ENCODE results near the gene SLC45A2. TPM values are rescaled to one million over a fixed set of nuclear protein-coding genes. Genes with fewer than 3 reads are reported as not detected.
"Not testable (repeated sequence)": the region's sequence is repeated elsewhere in the genome, so short reads cannot be mapped to it uniquely, and the experiment has no call there.

The SLC45A2 gene
- total RNA-seq, 2 donors from 2014 or later: not detected

GRCh38 chr5:34015120-34015822 is 30.8 kb upstream of the SLC45A2 start:
- peaks cover 0 to 6% of the 10 kb centered on the region in 2 donors for H3K9me3 Mint-ChIP-seq
- no peak overlapping the region for H3K27ac Mint-ChIP-seq
- peaks cover 8% of the 10 kb centered on the region for H3K27me3 Mint-ChIP-seq (ENCODE audit: low read depth)
- DNase-seq (peak; percentile 39 to 40), ATAC-seq (replicated peaks in 1 of 2) (peak; percentile 89)
- H3K4me1 Mint-ChIP-seq (ENCODE audit: low read depth): peaks cover 26% of the 10 kb centered on the region
- H3K4me3 Mint-ChIP-seq: peak overlapping the region in 1 of 2 donors; percentile 66
- peaks cover 9% of the 10 kb centered on the region in 2 donors for H3K36me3 Mint-ChIP-seq (ENCODE audit: insufficient read depth in 2 of 2)

GRCh38 chr5:34014626-34015025 is 30.1 kb upstream of the SLC45A2 start:
- DNase-seq (no peak), ATAC-seq (replicated peaks in 1 of 2) (no peak)
- Mint-ChIP-seq H3K36me3 (ENCODE audit: insufficient read depth in 2 of 2) (peaks cover 9% of the 10 kb centered on the region in 2 donors), H3K4me1 (ENCODE audit: low read depth) (peaks cover 27% of the 10 kb centered on the region), H3K27ac (no peak overlapping the region), H3K4me3 (peak overlapping the region in 1 of 2 donors; percentile 66), H3K27me3 (ENCODE audit: low read depth) (peaks cover 8% of the 10 kb centered on the region), H3K9me3 (peaks cover 0 to 6% of the 10 kb centered on the region in 2 donors)

GRCh38 chr5:34013547-34013946 is 29.1 kb upstream of the SLC45A2 start:
- peaks cover 9% of the 10 kb centered on the region in 2 donors for H3K36me3 Mint-ChIP-seq (ENCODE audit: insufficient read depth in 2 of 2)
- H3K27ac Mint-ChIP-seq: no peak overlapping the region
- H3K27me3 Mint-ChIP-seq (ENCODE audit: low read depth): peaks cover 8% of the 10 kb centered on the region
- no peak for ATAC-seq (replicated peaks in 1 of 2)
- DNase-seq: no peak
- H3K4me3 Mint-ChIP-seq: no peak overlapping the region
- H3K9me3 Mint-ChIP-seq: peaks cover 0 to 6% of the 10 kb centered on the region in 2 donors
- H3K4me1 Mint-ChIP-seq (ENCODE audit: low read depth): peaks cover 38% of the 10 kb centered on the region

DNA sequence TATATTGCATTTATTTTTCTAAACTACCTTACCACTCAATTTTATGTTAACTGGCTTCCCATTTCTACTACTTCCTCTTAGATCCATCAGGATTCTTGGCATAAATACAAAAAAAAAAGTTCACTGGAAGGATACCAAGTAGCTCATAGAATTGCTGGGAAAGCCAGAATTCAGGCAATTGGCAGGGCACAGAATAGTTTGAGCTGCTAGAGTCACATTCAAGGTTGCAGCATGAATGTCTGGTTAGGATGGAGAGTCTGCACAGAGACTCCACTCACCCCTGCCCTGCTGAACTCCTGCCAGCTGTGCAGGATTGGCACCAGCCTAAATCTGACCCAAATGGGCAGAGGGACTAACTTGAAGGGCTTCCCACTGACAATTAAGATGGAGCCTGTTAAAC is 28.3 kb upstream of the SLC45A2 start:
- Mint-ChIP-seq H3K27me3 (ENCODE audit: low read depth) (peaks cover 8% of the 10 kb centered on the region), H3K4me3 (no peak overlapping the region), H3K36me3 (ENCODE audit: insufficient read depth in 2 of 2) (peaks cover 9% of the 10 kb centered on the region in 2 donors), H3K27ac (no peak overlapping the region), H3K4me1 (ENCODE audit: low read depth) (peaks cover 40% of the 10 kb centered on the region), H3K9me3 (peaks cover 0 to 6% of the 10 kb centered on the region in 2 donors)
- ATAC-seq (replicated peaks in 1 of 2): no peak
- no peak for DNase-seq

- peaks cover 9 to 12% of the 10 kb centered on the region in 2 donors for H3K36me3 Mint-ChIP-seq (ENCODE audit: insufficient read depth in 2 of 2)
- H3K9me3 Mint-ChIP-seq: peaks cover 0 to 6% of the 10 kb centered on the region in 2 donors
- H3K4me1 Mint-ChIP-seq (ENCODE audit: low read depth): peaks cover 38% of the 10 kb centered on the region
- no peak overlapping the region for H3K4me3 Mint-ChIP-seq
- H3K27me3 Mint-ChIP-seq (ENCODE audit: low read depth): peaks cover 8% of the 10 kb centered on the region
- no peak for ATAC-seq (replicated peaks in 1 of 2)
- no peak for DNase-seq
- no peak overlapping the region for H3K27ac Mint-ChIP-seq
Measured at GRCh38 chr5:34011536-34011935, 27.0 kb upstream of the SLC45A2 start.

GRCh38 chr5:34010146-34010545 is 25.7 kb upstream of the SLC45A2 start:
- H3K4me1 Mint-ChIP-seq (ENCODE audit: low read depth): peaks cover 42% of the 10 kb centered on the region

GRCh38 chr5:34009610-34010009 is 25.1 kb upstream of the SLC45A2 start:
- Mint-ChIP-seq H3K9me3 (peaks cover 0 to 6% of the 10 kb centered on the region in 2 donors), H3K4me3 (no peak overlapping the region), H3K4me1 (ENCODE audit: low read depth) (peaks cover 41% of the 10 kb centered on the region), H3K36me3 (ENCODE audit: insufficient read depth in 2 of 2) (peaks cover 7 to 12% of the 10 kb centered on the region in 2 donors), H3K27ac (peak overlapping the region; percentile 95), H3K27me3 (ENCODE audit: low read depth) (peaks cover 8% of the 10 kb centered on the region)
- ATAC-seq (replicated peaks in 1 of 2): no peak
- DNase-seq: no peak

More at GRCh38 chr5:34010146-34010545, 25.7 kb upstream of the SLC45A2 start:
- H3K27ac Mint-ChIP-seq; H3K4me3 Mint-ChIP-seq; ATAC-seq (replicated peaks in 1 of 2); H3K9me3 Mint-ChIP-seq; DNase-seq; H3K27me3 Mint-ChIP-seq (ENCODE audit: low read depth): not testable (repeated sequence)
- peaks cover 9 to 12% of the 10 kb centered on the region in 2 donors for H3K36me3 Mint-ChIP-seq (ENCODE audit: insufficient read depth in 2 of 2)

DNA sequence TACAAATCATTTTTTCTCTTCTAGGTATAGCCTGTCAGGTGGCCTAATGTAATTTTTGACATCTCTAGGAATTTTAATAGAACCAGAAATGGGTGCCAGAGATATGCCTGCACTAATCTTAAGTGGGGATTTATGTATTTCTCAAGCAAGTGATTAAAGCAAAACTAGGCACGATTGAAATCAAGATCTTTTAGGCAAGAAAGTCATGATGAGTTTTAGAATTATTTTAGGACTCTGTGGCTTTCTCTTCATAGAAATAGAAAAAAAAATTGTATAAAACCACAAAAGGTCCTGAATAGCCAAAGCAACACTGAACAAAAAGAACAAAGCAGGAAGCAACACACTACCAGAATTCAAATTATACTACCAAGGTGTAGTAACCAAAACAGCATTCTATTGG is 24.3 kb upstream of the SLC45A2 start:
- Mint-ChIP-seq H3K4me1 (ENCODE audit: low read depth) (peaks cover 40% of the 10 kb centered on the region), H3K27ac (peak overlapping the region; percentile 95), H3K9me3 (peaks cover 0 to 4% of the 10 kb centered on the region in 2 donors), H3K4me3 (peak overlapping the region; percentile 87 to 93), H3K36me3 (ENCODE audit: insufficient read depth in 2 of 2) (peaks cover 6 to 9% of the 10 kb centered on the region in 2 donors), H3K27me3 (ENCODE audit: low read depth) (peaks cover 5% of the 10 kb centered on the region)
- no peak for DNase-seq
- no peak for ATAC-seq (replicated peaks in 1 of 2)

DNA sequence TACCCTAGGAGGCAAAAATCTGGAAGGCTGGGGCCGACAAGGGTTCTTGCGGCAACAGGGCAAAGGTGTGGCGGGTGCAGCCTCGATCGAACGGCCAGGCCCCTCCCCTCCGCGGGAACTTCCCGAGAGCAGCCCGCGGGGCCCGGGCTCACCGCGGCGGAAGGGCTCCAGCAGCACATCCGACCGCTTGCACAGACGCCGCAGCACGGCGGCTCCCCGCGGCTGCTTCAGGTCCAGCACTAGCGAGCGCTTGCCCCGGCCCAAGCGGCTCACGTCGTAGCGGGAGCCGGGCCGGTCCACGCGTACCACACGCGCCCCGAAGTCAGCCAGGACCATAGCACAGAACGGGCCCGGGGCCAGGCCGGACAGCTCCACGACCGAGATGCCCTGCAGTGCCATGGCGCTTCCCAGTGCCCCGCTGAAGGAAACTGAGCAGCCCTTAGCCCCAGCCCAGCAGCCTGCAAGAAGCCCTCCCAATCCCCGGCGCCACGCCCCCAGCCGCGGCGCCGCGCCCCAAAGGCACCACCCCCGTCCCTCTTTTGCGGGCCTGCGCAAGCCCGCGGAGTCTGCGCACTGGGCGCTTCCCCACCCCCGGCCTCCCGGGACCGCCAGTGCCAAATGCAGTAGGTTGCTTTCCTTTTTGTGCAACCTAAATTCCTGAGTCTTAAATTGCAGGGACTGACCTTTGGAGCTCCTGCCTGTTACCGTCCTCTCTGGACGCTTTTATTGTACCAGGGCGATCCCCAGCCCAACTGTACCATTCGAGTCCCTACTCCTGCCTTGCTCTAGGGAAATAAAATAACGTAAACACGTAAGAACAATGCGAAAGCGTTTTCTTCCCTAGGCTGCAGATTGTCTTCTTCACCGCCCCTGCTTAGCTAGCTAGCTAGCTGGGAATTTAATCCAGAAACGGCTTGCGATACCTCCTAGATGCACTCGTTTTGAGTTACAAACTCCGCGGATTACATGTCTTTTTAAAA is 23.4 kb upstream of the SLC45A2 start, which contains the start of gene AMACR:
AMACR (minus strand) TSS at position 430 of the 980 bp plus-strand sequence; CDS start at position 399, 31 bp downstream.
- H3K4me1 Mint-ChIP-seq (ENCODE audit: low read depth): peaks cover 40% of the 10 kb centered on the region
- peaks cover 0 to 3% of the 10 kb centered on the region in 2 donors for H3K36me3 Mint-ChIP-seq (ENCODE audit: insufficient read depth in 2 of 2)
- peak within 1 kb of the TSS; percentile 95 for H3K27ac Mint-ChIP-seq
- peak; percentile 88 to 92 for ATAC-seq (replicated peaks in 1 of 2)
- no peaks in the 10 kb centered on the region for H3K9me3 Mint-ChIP-seq
- peak within 1 kb of the TSS; percentile 87 to 93 for H3K4me3 Mint-ChIP-seq
- peak; percentile 81 to 90 for DNase-seq
- no peaks in the 10 kb centered on the region for H3K27me3 Mint-ChIP-seq (ENCODE audit: low read depth)

DNA sequence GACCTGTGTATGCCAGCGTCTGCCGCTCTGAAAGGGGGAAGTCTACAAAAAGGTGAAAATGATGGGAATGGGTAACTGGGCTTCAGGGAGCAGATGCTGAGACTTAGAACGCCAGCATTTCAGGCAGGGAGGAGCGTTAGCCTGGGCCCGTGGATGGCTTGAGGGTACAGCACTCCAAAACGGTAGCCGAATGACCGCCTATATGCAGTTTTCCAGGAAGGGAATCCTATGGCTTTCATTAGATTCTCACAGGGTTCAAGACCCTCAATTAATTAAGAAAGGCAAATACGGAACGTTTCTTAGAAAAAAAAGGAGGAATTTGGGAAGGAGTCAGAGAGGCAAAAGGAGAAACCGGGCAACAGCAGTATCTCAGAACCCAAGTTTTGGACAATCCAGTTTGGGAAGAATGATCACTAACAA is 22.7 kb upstream of the SLC45A2 start:
- ATAC-seq (replicated peaks in 1 of 2) (no peak), DNase-seq (no peak)
- Mint-ChIP-seq H3K27me3 (ENCODE audit: low read depth) (no peaks in the 10 kb centered on the region), H3K27ac (peak overlapping the region; percentile 84), H3K4me1 (ENCODE audit: low read depth) (peaks cover 40% of the 10 kb centered on the region), H3K9me3 (no peaks in the 10 kb centered on the region), H3K4me3 (peak overlapping the region; percentile 87 to 93), H3K36me3 (ENCODE audit: insufficient read depth in 2 of 2) (peaks cover 0 to 3% of the 10 kb centered on the region in 2 donors)

DNA sequence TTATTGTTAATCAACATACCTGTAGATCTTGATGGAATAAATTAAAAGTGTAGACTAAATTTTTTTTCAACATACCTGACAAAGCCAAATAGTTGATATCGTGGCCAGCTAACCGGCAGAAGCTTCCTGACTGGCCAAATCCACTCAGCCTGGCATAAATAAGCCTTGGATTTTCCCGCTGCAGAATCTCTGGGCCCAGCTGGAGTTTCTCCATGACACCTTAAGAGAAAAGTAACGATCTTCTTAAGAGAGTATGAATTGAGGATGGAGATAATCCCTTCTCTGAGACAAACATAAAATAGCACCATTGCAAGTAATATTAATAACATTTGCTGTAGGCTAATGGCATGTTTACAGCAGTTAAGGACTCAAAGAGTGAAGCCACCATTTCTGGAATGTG is 21.2 kb upstream of the SLC45A2 start:
- H3K4me1 Mint-ChIP-seq (ENCODE audit: low read depth): peaks cover 40% of the 10 kb centered on the region
- no peak for DNase-seq
- H3K4me3 Mint-ChIP-seq: peak overlapping the region in 1 of 2 donors; percentile 33
- H3K27ac Mint-ChIP-seq: peak overlapping the region; percentile 23
- no peaks in the 10 kb centered on the region for H3K27me3 Mint-ChIP-seq (ENCODE audit: low read depth)
- H3K36me3 Mint-ChIP-seq (ENCODE audit: insufficient read depth in 2 of 2): peaks cover 0 to 3% of the 10 kb centered on the region in 2 donors
- no peak for ATAC-seq (replicated peaks in 1 of 2)
- no peaks in the 10 kb centered on the region for H3K9me3 Mint-ChIP-seq

DNA sequence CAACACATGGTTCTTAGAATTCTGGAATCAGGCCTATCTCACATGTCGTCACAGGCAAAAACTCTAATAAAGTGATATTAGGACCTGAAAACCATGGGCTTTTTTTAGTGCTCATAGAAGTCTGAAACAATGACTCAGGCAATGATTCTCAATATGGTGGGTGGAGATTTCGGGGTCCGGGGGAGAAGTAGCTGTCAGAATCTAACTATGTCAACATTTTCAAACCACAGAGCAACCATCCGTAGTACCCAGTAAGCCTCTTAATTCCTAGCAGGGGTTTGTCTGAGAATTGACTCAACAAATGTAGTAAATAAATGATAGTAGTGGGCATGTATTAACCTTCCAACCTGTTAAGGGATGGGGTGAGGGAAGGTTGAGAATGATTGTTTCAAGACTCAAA is 20.7 kb upstream of the SLC45A2 start:
- Mint-ChIP-seq H3K27me3 (ENCODE audit: low read depth) (no peaks in the 10 kb centered on the region), H3K36me3 (ENCODE audit: insufficient read depth in 2 of 2) (peaks cover 0 to 3% of the 10 kb centered on the region in 2 donors), H3K4me3 (peak overlapping the region in 1 of 2 donors; percentile 33), H3K4me1 (ENCODE audit: low read depth) (peaks cover 40% of the 10 kb centered on the region), H3K27ac (peak overlapping the region; percentile 23), H3K9me3 (no peaks in the 10 kb centered on the region)
- ATAC-seq (replicated peaks in 1 of 2) (peak; percentile 11 to 12), DNase-seq (peak; percentile 25 to 30)

- Mint-ChIP-seq H3K4me3 (no peak overlapping the region), H3K36me3 (ENCODE audit: insufficient read depth in 2 of 2) (peaks cover 0 to 3% of the 10 kb centered on the region in 2 donors), H3K27ac (no peak overlapping the region), H3K4me1 (ENCODE audit: low read depth) (peaks cover 32% of the 10 kb centered on the region), H3K9me3 (no peaks in the 10 kb centered on the region), H3K27me3 (ENCODE audit: low read depth) (no peaks in the 10 kb centered on the region)
- ATAC-seq (replicated peaks in 1 of 2) (no peak), DNase-seq (no peak)
Measured at GRCh38 chr5:34003941-34004340, 19.4 kb upstream of the SLC45A2 start.
